Testis (tissue), 2 donors: ENCODE results near the gene CFAP20.

ENCODE experiments used
- POLR2A ChIP-seq: fragments of 450-650 bp; IDR thresholded peaks from one replicate; pipeline ENCODE4 v1.6.1; 2017; ENCODE audit warnings: antibody characterized with exemption, mild to moderate bottlenecking, moderate library complexity
- TF ChIP-seq, protein P1 (sequence below), 3 experiments: fragments of 450-650 bp in 2 of 3; fragments of 200-600 bp in 1 of 3; sonication (generic) in 1 of 3; IDR thresholded peaks; one replicate each; pipeline ENCODE4 v1.5.1; 2016 to 2019; ENCODE audit warnings: antibody characterized with exemption in 3 of 3, mild to moderate bottlenecking in 2 of 3, moderate library complexity in 1 of 3

DNA sequence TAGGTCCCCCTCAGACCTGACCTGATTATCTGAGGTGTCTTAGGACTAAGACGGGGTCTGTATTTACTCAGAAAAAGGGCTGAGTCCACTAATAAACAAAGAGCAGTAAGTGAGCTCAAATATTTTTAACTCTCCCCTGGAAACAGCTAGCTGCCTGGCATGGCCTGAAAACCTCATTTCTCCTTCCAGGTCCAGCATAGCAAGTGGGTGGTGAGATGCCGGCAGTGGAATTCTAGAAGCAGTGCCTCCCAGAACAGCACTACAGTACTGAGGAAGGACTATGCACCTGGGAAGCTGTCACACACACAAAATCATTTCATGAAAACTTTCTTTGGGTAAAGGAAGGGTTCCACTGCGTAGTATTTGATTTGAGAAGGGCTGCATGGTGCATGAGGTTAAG lies 29.5 kb upstream of the CFAP20 start:
- no peak for TF ChIP-seq POLR2A
- TF ChIP-seq, protein P1, sequence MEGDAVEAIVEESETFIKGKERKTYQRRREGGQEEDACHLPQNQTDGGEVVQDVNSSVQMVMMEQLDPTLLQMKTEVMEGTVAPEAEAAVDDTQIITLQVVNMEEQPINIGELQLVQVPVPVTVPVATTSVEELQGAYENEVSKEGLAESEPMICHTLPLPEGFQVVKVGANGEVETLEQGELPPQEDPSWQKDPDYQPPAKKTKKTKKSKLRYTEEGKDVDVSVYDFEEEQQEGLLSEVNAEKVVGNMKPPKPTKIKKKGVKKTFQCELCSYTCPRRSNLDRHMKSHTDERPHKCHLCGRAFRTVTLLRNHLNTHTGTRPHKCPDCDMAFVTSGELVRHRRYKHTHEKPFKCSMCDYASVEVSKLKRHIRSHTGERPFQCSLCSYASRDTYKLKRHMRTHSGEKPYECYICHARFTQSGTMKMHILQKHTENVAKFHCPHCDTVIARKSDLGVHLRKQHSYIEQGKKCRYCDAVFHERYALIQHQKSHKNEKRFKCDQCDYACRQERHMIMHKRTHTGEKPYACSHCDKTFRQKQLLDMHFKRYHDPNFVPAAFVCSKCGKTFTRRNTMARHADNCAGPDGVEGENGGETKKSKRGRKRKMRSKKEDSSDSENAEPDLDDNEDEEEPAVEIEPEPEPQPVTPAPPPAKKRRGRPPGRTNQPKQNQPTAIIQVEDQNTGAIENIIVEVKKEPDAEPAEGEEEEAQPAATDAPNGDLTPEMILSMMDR (IDR thresholded peaks at IDR 0.05), result no peak
